Tongue (tissue), 2 donors: ENCODE results near the gene SLC22A5. TPM values are rescaled to one million over a fixed set of nuclear protein-coding genes. Genes with fewer than 3 reads are reported as not detected.
"Not testable (repeated sequence)": the region's sequence is repeated elsewhere in the genome, so short reads cannot be mapped to it uniquely, and the experiment has no call there.

Source experiments
- DNase-seq: peaks from one replicate; pipeline ENCODE4 v3.0.0-alpha.2; 2015
- total RNA-seq: library from RNA; depleted of rRNA; stranded (reverse); fragments of >200 nt; gene quantifications from one replicate; pipeline ENCODE4 v1.2.3, GENCODE V29; 2014

The SLC22A5 gene
- total RNA-seq, 1 donor from 2014 or later = 5.9 TPM

GRCh38 chr5:132413567-132413966, 44.1 kb downstream of the SLC22A5 start:
- no peak for DNase-seq

- no peak for DNase-seq
Measured at GRCh38 chr5:132414634-132415378, 45.3 kb downstream of the SLC22A5 start.

GRCh38 chr5:132415516-132415915, 46.0 kb downstream of the SLC22A5 start:
- DNase-seq = not testable (repeated sequence)

- no peak for DNase-seq
Measured at GRCh38 chr5:132416306-132417009, 46.9 kb downstream of the SLC22A5 start.

GRCh38 chr5:132417010-132417439, 47.5 kb downstream of the SLC22A5 start:
- no peak for DNase-seq

- no peak for DNase-seq
Measured at GRCh38 chr5:132417461-132417860, 48.0 kb downstream of the SLC22A5 start.

- DNase-seq = no peak
Measured at GRCh38 chr5:132417889-132418485, 48.5 kb downstream of the SLC22A5 start.

GRCh38 chr5:132418881-132419280, 49.4 kb downstream of the SLC22A5 start:
- DNase-seq = peak; percentile 82

GRCh38 chr5:132419502-132420468, 50.3 kb downstream of the SLC22A5 start:
- DNase-seq = peak; percentile 88

- DNase-seq = no peak
Measured at GRCh38 chr5:132420706-132421272, 51.3 kb downstream of the SLC22A5 start.

- DNase-seq = no peak
Measured at GRCh38 chr5:132421462-132421861, 52.0 kb downstream of the SLC22A5 start.

GRCh38 chr5:132422720-132423437, 53.4 kb downstream of the SLC22A5 start:
- no peak for DNase-seq

- no peak for DNase-seq
Measured at GRCh38 chr5:132423438-132423898, 54.0 kb downstream of the SLC22A5 start.

GRCh38 chr5:132424167-132424880, 54.8 kb downstream of the SLC22A5 start:
- no peak for DNase-seq

- no peak for DNase-seq
Measured at GRCh38 chr5:132425009-132425937, 55.8 kb downstream of the SLC22A5 start.

GRCh38 chr5:132425975-132426524, 56.5 kb downstream of the SLC22A5 start:
- no peak for DNase-seq

GRCh38 chr5:132426525-132427138, 57.1 kb downstream of the SLC22A5 start:
- DNase-seq = no peak
